ENCODE data around the gene IGF2BP3.
"Not testable (repeated sequence)": the region's sequence is repeated elsewhere in the genome, so short reads cannot be mapped to it uniquely, and the experiment has no call there.

IGF2BP3 gene

DNA sequence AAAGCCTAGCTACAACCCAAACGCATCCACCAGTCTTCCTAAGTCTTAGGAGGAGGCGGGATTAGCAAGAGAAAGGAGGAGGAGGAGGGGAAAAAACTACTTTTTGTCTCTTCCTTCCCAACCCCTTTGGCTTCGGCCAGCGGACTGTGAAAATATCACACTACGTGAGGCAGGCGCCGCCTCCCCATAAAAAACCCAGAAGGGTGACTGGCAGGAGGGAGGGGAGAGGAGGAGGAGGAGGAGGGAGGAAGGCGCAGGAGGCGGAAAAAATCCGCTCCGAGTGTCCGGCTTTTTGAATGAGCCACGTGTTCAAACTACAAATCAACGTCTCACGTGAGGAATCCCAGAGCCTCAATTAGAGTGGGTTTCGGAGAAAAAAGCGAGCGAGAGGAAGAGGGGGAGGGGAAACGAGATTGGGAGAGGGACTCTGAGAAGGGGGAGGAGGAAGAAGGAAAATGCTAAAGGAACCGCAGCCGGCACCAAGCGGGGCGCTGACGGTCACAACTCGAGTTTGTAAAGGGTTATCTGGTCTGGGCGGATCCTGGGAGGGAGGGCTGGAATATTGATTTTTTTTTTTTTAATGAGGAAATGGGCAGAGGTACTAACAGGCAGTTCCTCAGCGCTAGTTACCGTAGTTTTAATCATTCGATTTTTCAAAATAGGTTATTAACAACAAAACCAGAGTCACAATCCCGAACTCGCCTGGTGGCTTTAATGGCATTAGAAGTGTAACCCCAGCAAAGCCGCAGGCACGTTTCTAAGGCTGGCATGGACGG, at the start of gene IGF2BP3:
Gene IGF2BP3 (minus strand): TSS at position 162 of the 776 bp plus-strand sequence. CDS start 381 bp downstream, outside the sequence.
- DNase-seq = no peak

DNA sequence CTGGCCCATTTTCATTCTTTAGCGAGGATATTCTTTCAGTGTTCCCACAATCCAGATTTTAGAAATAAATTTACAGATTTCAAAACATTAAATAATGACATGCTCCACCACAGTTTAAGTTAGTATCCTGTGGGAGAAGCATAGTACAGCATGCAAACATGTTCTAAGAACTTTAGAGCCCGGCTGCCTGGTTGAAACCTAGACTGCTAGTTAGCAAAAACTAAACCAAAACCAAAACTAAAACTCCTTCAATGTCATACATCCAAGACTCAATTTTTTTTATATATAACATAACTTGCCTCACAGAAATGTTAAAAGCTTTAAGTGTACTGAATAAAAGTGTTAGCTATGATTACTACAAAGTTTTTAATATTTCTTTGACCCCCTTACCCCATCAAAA, 44.5 kb upstream of the IGF2BP3 start:
- DNase-seq = no peak

DNA sequence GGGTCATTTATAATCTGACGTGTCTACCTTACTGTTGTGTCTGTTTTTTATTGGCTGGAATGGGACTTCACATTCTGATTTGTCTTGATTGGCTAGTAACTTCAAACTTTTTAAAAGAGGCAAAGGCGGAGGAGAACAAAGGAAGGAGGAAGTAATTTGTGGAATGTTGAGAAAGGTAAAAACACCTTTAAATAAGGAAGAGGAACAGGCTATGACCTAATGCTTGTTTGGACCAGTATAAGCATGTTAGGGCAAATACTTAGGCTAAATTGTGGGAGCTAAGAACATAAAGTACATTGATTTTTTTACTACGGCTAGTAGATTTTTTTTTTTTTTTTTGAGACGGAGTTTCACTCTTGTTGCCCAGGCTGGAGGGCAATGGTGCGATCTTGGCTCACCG, 43.5 kb upstream of the IGF2BP3 start:
- not testable (repeated sequence) for DNase-seq

DNA sequence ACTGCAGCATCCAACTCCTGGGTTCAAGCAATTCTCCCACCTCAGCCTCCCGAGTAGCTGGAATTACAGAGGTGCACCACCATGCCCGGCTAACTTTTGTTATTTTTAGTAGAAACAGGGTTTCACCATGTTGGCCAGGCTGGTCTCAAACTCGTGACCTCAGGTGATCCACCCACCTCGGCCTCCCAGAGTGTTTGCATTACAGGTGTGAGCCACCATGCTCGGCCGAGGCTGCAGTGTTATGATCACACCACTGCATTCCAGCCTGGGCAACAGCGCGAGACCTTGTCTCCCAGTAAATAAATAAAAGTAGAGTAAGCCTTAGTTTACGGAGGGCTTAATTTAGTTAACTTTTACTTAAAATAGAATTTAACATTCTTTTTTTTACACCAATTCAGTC, 23.7 kb upstream of the IGF2BP3 start:
- DNase-seq = no peak

DNA sequence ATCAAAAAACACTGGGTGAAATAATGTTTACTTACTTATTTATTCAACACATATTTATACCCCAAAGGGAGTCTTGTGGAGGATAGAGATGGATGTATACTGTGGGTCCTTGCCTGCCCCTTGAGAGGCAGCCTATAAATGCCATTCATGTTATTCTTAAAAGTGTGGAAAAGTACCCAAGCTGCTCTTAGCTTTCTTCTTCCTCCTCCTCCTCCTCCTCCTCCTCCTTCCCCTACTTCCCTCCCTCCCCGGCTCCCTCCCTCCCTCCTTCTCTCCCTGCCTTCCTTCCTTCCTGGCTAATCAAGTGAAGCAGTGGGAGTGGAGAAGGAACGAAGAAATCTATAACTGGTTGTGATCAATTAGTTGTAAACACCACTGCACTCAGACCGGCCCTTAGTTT, 21.2 kb upstream of the IGF2BP3 start:
- DNase-seq = no peak

DNA sequence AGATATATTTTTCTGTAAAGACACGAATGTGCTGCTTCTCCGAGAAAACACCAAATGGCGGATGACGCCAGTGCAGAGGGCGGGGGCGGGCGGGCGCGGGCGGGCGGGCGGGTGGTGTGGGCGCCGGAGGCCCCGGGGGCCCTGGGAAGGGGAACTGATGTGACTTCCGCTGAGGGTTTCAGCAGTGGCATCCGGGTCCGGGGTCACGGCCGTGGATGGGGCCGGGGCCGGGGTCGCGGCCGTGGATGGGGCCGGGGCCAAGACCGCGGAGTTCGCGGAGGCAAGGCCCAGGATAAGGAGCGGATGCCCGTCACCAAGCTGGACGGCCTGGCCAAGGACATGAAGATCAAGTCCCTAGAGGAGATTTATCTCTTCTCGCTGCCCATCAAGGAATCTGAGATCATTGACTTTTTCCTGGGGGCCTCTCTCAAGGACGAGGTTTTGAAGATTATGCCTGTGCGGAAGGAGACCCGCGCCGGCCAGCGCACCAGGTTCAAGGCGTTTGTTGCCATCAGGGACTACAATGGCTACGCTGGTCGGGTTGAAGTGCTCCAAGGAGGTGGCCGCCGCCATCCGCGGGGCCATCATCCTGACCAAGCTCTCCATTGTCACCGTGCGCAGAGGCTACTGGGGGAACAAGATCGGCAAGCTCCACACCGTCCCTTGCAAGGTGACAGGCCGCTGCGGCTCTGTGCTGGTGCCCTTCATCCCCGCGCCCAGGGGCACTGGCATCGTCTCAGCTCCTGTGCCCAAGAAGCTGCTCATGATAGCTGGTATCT, 20.3 kb upstream of the IGF2BP3 start:
- DNase-seq = no peak

DNA sequence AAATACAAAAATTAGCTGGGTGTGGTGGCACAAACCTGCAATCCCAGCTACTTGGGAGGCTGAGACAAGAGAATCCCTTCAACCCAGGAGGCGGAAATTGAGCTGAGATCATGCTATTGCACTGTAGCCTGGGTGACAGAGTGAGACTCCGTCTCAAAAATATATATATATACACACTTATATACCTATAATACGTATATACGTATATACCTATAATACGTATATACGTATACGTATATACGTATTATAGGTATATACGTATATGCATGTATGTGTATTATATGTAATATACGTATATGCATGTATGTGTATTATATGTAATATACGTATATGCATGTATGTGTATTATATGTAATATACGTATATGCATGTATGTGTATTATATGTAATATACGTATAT, 18.4 kb upstream of the IGF2BP3 start:
- DNase-seq = not testable (repeated sequence)

DNA sequence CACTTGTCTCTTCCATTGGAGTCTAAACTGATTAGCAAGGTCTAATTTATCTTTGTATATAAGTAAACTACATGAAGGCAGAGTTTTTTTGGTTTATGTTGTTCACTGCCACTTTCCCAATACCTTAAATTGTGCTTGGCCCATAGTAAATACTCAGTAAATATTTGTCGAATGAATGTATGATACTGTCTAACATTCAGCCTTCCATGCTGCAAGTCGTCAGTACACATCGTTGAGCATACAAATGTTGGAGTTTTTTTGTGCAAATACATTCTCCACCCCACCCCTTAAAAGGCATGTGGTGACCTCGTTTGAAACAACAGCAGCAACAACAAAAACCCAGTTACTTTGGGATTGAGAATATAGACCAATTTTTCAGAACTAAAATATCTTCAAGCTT, 17.4 kb upstream of the IGF2BP3 start:
- no peak for DNase-seq

DNA sequence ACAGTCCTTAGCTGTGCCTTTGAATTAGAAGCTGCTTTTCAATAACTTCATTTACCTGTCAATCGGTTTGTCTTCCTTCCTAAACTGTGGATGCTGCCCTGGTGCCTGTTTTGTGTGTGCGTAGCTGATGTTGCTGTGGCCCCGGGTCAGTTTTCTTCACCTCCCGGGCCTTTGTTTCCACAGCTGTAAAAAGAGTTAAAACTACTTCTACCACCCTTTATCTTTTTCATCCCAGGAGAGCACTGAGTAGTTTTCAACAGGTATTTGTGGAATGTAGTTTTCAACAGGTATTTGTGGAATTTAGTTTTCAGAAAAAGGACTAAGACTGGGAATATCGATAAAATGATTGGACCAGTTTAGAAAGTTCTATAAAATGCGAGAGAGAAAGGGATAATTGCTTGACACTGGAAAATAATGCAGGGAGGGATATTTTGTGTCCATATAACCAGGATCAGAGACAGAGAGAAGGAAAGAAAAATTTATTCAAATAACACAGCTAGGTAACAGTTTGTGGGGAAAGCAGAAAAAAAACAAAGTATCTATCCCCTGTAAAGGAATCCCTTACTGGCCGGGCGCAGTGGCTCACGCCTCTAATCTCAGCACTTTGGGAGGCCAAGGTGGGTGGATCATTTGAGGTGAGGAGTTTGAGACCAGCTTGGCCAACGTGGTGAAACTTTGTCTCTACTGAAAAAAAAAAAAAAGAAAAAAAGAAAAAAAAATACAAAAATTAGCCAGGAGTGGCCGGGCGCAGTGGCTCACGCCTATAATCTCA, 15.9 kb upstream of the IGF2BP3 start:
- DNase-seq = no peak

DNA sequence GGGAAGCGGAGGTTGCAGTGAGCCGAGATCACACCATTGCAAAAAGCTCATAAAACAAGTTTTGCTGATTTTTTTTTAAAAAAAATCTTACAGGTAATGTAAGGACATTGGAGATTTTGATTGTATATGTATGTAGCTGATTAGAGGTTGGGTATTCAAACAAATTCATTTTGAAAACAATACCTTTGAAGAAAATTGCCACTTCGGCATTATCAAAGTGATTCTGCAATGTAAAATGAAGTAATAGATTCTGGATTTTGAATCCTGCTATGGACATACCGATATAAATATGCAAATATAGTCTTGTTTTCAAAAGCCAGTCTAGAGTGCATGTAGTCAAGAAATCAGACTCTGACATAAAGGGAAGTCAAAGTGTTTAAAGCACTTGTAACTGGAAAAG, 12.4 kb upstream of the IGF2BP3 start:
- no peak for DNase-seq

DNA sequence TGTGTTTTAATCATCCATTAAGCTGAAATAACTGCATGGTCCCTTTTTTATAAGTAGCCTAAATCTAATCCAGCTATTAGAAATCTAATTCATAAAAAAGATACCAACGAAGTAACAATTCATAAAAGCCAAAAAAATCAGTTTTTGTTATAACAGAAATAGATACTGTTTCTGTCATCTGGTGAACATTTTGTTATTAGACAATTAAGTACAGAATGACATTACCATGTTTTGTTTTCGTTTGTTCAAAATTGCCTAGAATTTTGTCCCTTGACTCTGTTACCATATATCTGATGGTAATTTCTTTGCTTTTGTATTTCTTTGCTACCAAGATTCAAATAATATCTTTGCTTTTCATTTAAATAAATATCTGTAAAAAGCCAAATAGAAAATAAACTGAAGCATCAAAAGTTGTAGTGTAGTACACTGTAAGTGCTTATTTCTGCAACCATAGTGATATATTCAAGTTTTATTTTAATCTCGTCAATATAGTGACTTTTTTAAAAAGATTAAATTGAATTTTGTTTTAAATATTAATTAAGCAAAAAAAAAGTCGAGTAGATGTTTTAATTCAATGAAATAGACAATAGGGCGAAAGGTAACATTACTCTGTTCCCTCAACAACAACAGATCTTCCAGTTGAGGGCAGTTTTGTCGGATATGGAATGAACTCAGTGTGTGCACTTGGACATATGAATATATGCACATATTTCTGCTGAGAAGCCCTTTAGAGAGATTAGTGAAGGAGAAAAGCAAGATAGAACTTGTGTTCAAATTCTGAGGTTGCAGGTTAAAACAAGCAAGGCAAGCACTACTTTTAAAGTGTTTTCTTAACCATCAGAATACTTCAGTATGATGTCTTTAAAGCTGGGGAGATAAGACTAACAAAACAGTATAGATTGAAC, 7.9 kb upstream of the IGF2BP3 start:
- DNase-seq = no peak

DNA sequence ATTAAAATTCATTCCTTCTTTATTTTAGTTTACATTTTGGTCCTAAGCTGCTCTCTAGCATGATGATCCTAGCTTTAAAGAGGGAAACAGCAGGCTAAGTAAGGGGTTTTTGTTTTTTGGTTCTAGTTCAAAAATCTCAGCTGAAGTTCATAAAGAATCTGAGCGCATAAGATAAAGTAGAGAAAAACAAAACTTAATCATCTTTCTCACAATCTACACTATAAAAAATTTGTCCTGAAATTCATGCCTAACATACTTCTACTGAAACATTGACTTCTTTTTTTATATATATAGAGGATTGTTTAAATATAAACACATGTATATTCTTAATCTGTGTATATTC, 6.8 kb upstream of the IGF2BP3 start:
- no peak for DNase-seq

DNA sequence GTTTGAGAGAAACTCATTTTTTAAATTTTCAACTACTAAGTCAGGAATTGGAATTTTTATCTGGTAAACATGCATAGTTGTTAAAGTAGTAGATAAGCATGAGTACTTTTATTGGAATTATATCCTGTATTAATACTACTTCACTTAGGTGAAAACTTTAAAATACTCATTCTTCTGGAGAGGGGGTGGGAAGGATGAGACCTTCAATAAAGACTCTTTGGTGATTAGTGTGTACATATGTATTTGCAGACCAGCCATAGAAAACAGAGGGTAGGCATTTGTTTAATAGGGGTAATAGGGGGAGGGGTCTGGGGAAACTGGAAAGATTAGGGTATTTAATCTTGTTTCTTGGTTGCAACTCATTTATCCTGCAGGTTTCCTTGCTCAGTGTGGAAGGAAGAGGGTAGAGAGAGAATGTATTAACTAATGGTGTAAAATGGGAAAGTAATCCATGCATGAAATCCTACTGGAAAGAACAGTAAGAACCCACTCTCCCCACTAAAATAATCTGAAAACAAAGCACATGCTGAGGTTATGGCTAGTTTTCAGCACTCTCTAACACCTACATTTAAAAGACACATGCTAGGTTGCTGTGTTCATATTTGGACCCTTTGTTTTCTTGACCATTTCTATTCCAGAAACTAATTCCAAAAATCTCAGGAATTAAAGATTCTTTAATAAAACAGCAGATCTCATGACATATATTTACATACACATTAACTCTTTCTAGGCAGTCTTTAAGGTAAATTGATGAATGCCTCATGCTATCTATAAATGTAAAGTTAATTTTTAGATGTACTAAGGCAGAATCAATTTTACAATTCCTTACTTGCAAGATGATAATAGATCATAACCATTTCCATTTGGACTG, 6.2 kb upstream of the IGF2BP3 start:
- no peak for DNase-seq

DNA sequence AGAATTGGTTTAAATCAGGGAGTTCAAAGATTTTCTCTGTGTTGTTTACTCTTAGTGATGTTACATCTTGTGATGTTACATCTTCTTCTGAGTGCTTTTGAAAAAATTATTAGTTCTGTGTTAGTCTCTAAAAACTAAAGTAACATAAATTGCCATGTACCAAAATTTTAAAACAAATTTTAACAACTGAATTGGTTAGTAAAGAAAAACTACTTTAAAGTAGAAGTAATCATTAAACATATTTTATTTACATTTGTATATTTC, 5.2 kb upstream of the IGF2BP3 start:
- DNase-seq = no peak

DNA sequence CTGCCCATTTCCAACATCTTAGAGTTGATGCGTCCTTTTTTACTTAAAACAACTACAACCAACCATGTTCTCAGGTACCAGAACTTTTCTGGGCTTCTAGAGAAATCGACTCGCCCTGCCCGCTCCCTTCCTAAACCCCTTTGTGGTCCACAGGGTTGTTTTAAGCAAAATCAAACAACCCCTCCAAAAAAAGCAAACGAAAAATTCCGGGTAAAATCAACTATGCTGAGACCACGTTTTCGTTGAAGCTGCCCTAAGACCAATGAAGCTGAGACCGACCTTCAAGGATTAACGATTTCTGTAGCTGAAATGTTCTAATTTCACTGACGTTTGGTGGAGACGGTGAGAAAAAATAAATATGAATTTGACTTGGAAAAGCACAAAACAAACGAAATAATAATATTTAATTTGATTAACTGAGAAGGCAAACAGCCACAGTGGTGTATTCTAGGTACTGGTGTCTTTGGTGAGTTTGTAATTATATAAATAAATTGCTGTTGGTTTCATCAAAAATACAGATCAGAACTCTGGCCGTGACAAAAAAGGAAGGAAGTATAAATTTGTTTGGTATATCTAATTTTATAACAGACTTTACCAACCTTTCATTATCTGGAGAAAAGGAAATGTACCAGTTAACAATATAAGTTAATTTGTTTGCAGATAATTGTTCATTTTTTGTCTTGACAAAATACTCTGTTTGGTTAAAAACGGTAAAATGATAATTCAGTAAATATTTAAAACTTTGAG, 4.7 kb upstream of the IGF2BP3 start:
- no peak for DNase-seq

DNA sequence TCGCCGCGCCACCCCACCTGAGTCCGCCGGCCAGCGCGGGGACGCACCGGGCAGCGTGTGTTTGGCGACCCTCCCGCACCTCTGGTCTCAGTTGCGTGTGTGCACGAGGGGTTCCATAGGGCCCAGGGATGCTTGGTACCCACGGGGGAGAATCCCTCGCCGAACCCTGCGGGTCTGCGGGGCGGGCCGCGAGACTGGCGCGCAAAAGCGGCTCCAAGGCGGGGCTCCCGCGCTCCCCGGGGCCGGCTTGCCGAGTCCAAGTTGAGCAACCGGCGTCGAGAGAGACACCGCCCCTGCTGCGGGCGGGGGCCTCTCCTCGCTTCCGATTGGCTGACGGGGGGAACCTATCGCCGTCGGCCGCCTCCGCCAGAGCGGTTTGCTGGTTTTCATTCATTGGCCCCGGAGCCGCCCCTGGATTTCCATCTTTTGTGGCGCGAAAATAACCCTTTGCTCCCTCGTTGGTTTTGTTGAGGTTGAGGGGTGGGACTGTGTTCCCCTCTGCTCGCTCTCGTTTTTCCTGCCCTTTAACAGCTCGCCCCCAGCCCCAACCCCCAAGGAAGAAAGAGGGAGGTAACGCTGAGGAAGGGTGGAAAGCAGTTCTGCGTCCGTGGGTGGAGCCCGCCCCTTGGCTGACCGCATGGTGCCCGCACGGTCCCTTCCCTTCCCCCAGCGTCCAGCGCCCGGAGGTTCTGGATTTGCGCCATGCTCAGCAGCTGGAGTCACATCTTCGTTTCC, 4.0 kb upstream of the IGF2BP3 start:
- DNase-seq = no peak

DNA sequence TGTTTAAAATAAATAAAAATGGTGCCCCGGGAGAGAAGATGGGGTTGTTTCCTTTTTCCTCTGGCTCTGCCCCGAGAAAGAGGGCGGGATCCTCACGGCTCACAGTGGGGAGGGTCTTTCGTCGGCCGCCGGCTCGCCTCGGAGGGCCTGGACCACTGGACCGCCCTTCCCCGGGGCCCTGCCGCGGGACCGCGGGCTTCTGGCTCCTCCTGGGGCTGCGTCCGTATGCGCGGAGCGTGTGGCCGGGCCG, 3.5 kb upstream of the IGF2BP3 start:
- DNase-seq = no peak

DNA sequence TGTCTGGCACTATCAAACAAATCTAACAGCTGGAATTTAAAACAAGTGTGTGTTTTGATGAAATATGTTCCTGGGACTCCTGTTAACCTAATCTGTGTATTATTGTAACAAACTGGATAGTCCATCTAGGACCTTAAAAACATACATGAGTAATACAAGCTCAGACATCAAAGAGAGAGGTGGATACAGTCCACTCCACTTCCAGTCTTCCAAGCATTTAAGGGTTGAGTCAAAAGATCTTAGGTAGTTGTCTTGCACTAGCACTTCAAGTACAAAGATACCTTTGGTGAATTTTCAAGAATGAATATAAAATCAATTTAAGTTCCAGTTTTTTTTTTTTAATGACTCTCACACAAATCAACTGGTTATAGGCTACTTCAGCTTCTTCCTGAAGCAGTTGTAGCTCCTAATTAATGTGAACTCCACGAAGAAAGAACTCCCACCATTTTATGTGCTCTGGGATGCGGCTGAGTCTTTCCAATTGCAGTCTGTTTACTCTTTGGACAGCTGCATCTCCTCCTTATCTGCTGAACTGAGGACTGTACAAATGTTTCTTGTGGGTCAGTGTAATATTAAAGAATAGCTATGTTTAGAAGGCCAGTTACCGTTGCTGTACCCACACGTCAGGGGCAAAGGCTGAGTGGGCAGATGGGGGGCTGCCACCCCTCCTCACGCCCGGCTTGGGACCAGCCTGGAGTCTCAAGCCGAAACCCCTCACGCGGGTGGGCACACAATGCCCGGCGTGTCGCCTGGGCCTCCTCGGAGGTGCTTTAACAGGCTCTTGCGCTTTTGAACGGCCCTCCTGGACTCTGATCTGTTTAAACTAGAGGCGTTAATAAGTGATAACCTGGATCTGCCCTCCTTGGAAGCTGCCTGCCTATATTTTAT, 2.9 kb upstream of the IGF2BP3 start:
- no peak for DNase-seq

DNA sequence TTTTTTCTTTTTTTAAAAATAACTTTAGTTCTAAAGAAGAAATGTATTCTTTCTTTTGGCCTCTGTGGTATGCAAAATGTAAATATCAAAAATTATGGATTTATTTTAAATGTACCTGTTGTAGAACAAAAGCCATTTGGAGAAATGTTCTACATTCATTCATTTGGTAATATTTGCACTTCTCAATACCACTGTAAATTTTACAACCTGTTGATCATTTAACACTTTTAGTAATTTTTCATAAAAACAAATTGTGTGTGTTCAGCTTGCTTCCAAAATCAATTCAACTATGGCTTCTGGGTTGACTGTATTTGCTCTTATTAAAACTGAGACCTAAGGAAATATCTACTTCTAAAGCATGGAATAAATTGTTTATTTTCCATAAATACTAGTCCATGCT, 2.3 kb upstream of the IGF2BP3 start:
- DNase-seq = no peak

DNA sequence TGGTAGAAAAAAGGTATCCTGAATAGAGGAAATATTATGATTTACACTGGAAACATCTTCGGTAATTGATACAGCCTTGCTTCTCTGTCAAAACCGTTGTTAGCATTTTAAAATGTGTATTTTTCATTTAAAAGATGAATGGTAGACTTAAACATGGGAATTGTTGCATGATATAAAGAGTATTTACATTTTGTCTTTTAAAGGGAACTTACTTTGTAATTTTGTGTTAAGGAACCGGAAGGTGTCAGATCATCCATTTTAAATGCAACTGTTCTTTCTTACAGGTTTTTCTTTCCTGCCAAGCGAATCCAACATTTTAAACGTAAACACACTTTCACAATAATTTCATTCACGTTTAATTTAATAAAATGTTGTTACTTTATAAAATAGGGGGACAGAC, 1.8 kb upstream of the IGF2BP3 start:
- DNase-seq = no peak
